ENCODE measurements around the gene FHIT.

- no peak for TF ChIP-seq CTCF (IDR thresholded peaks at IDR 0.05; ENCODE audit: insufficient read depth, low read length, poor library complexity, severe bottlenecking)
- TF ChIP-seq EZH2phosphoT487 (conservative IDR thresholded peaks at IDR 0.05; ENCODE audit: low read length): no peak
Measured at GRCh38 chr3:60461267-60461666, 790.0 kb downstream of the FHIT start.
